Peyer's patch (tissue), 4 donors: Measurements from ENCODE around the gene UBE3A. TPM values are rescaled to one million over a fixed set of nuclear protein-coding genes. Genes with fewer than 3 reads are reported as not detected.

Experiments used
- DNase-seq, 3 donors: peaks; one replicate each; pipeline ENCODE4 v3.0.0-alpha.2; 2017 to 2019
- H3K27ac ChIP-seq, 4 donors: fragments of 200-600 bp; sonication (generic); one replicate each; pipeline ENCODE4 v1.5.1; 2016 to 2019
- H3K27me3 ChIP-seq, 2 donors: fragments of 200-600 bp; sonication (generic); one replicate each; pipeline ENCODE4 v1.5.1; 2019
- H3K36me3 ChIP-seq, 3 donors: fragments of 200-600 bp; sonication (generic); one replicate each; pipeline ENCODE4 v1.5.1; 2016 to 2019
- H3K4me1 ChIP-seq, 4 donors: fragments of 200-600 bp; sonication (generic); one replicate each; pipeline ENCODE4 v1.5.1; 2016 to 2019
- H3K4me3 ChIP-seq, 4 donors: fragments of 200-600 bp; sonication (generic); 1 replicate in 3 of 4; 2 replicates in 1 of 4; pipeline ENCODE4 v1.5.1; 2016 to 2019; ENCODE audit warnings: mild to moderate bottlenecking in 1 of 4
- H3K9me3 ChIP-seq, 4 donors: fragments of 200-600 bp; sonication (generic); one replicate each; pipeline ENCODE4 v1.5.1; 2016 to 2019; ENCODE audit warnings: mild to moderate bottlenecking in 1 of 4
- POLR2A ChIP-seq, 2 donors: fragments of 450-650 bp; IDR thresholded peaks; one replicate each; pipeline ENCODE4 v1.5.1; 2017; ENCODE audit warnings: antibody characterized with exemption in 2 of 2, mild to moderate bottlenecking in 2 of 2, moderate library complexity in 2 of 2
- total RNA-seq, 4 donors: library from RNA; depleted of rRNA; stranded (reverse); fragments of >200 nt; gene quantifications; one replicate each; pipeline ENCODE4 v1.1.0, GENCODE V29; 2016
- TF ChIP-seq, protein P1 (sequence below), 6 experiments: fragments of 450-650 bp in 4 of 6; fragments of 200-600 bp in 2 of 6; sonication (generic) in 1 of 6; IDR thresholded peaks; one replicate each; pipeline ENCODE4 v1.5.1; 2017 to 2019; ENCODE audit warnings: antibody characterized with exemption in 6 of 6, mild to moderate bottlenecking in 3 of 6, moderate library complexity in 1 of 6

Gene UBE3A
- total RNA-seq, 4 donors from 2014 or later = 52.9 to 106 (median 95.2) TPM

DNA sequence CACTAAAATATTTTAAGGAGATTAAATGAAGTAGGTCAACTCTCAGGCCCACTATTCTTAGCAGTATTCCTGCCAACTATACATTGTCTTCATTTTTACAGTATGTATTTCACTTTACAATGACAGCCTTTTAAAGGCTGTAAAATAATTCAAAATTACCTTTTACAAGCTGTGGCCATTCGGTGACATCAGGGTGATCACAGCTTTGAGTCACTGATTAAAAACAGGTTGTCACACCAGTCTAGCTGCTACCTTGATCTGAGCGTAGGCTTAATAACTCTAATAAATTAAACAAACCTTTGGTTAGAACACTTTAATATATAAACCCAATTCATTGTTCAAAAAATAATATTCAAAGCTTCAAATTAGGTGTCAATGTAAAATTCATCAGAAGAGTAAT, 29.9 kb downstream of the UBE3A start:
- no peak overlapping the region for H3K4me3 ChIP-seq
- no peaks in the 10 kb centered on the region for H3K9me3 ChIP-seq
- H3K4me1 ChIP-seq = peaks cover 0 to 20% (median 0%) of the 10 kb centered on the region in 4 donors
- no peak for DNase-seq
- H3K27me3 ChIP-seq = no peaks in the 10 kb centered on the region
- H3K36me3 ChIP-seq = peaks cover 0 to 20% (median 0%) of the 10 kb centered on the region in 3 donors
- no peak overlapping the region for H3K27ac ChIP-seq
- TF ChIP-seq, protein P1, sequence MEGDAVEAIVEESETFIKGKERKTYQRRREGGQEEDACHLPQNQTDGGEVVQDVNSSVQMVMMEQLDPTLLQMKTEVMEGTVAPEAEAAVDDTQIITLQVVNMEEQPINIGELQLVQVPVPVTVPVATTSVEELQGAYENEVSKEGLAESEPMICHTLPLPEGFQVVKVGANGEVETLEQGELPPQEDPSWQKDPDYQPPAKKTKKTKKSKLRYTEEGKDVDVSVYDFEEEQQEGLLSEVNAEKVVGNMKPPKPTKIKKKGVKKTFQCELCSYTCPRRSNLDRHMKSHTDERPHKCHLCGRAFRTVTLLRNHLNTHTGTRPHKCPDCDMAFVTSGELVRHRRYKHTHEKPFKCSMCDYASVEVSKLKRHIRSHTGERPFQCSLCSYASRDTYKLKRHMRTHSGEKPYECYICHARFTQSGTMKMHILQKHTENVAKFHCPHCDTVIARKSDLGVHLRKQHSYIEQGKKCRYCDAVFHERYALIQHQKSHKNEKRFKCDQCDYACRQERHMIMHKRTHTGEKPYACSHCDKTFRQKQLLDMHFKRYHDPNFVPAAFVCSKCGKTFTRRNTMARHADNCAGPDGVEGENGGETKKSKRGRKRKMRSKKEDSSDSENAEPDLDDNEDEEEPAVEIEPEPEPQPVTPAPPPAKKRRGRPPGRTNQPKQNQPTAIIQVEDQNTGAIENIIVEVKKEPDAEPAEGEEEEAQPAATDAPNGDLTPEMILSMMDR (IDR thresholded peaks at IDR 0.05) = no peak
- TF ChIP-seq POLR2A (IDR thresholded peaks at IDR 0.05) = no peak

DNA sequence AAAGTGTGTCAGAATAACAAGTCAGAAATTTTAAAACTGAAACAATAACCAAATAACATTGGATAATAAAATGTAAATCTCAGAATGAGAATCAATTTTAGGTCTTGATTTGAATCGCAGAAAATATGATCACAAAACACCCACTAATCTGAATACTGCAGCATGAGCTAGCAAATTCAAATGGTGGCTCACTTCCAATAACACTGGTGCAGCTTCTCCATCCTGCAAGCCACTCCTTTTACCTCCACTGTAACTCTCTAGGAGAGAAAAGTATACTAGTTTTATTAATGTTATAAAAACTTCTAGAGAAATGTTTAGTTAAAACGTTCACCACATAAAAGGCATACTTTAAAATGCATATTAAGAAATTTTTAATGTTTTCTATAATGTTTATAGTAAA, 30.4 kb downstream of the UBE3A start:
- no peaks in the 10 kb centered on the region for H3K27me3 ChIP-seq
- H3K4me1 ChIP-seq = peaks cover 0 to 20% (median 0%) of the 10 kb centered on the region in 4 donors
- DNase-seq = no peak
- H3K9me3 ChIP-seq = no peaks in the 10 kb centered on the region
- no peak overlapping the region for H3K4me3 ChIP-seq
- H3K27ac ChIP-seq = no peak overlapping the region
- TF ChIP-seq POLR2A (IDR thresholded peaks at IDR 0.05) = no peak
- TF ChIP-seq, protein P1 (IDR thresholded peaks at IDR 0.05) = no peak
- peaks cover 0 to 25% (median 0%) of the 10 kb centered on the region in 3 donors for H3K36me3 ChIP-seq

GRCh38 chr15:25407950-25408349, 30.9 kb downstream of the UBE3A start:
- Histone ChIP-seq H3K4me1 (peaks cover 0 to 20% (median 0%) of the 10 kb centered on the region in 4 donors), H3K36me3 (peaks cover 0 to 30% (median 0%) of the 10 kb centered on the region in 3 donors), H3K27ac (no peak overlapping the region), H3K27me3 (no peaks in the 10 kb centered on the region), H3K4me3 (no peak overlapping the region), H3K9me3 (no peaks in the 10 kb centered on the region)
- DNase-seq = no peak
- no peak for TF ChIP-seq POLR2A (IDR thresholded peaks at IDR 0.05)
- TF ChIP-seq, protein P1 (IDR thresholded peaks at IDR 0.05) = no peak

GRCh38 chr15:25406846-25407245, 32.0 kb downstream of the UBE3A start:
- H3K4me3 ChIP-seq = no peak overlapping the region
- H3K27me3 ChIP-seq = no peaks in the 10 kb centered on the region
- no peak for DNase-seq
- no peaks in the 10 kb centered on the region for H3K9me3 ChIP-seq
- TF ChIP-seq, protein P1 (IDR thresholded peaks at IDR 0.05) = no peak
- TF ChIP-seq POLR2A (IDR thresholded peaks at IDR 0.05) = no peak
- H3K36me3 ChIP-seq = peaks cover 0 to 41% (median 0%) of the 10 kb centered on the region in 3 donors
- peaks cover 0 to 20% (median 0%) of the 10 kb centered on the region in 4 donors for H3K4me1 ChIP-seq
- H3K27ac ChIP-seq = no peak overlapping the region

- DNase-seq = no peak
- TF ChIP-seq POLR2A (IDR thresholded peaks at IDR 0.05) = no peak
- TF ChIP-seq, protein P1 (IDR thresholded peaks at IDR 0.05) = no peak
- Histone ChIP-seq H3K27me3 (no peaks in the 10 kb centered on the region), H3K9me3 (no peaks in the 10 kb centered on the region), H3K4me3 (no peak overlapping the region), H3K27ac (no peak overlapping the region), H3K36me3 (peaks cover 0 to 42% (median 0%) of the 10 kb centered on the region in 3 donors), H3K4me1 (peaks cover 0 to 20% (median 0%) of the 10 kb centered on the region in 4 donors)
Observed at GRCh38 chr15:25406261-25406660, 32.6 kb downstream of the UBE3A start.

- Histone ChIP-seq H3K4me1 (peaks cover 0 to 10% (median 0%) of the 10 kb centered on the region in 4 donors), H3K36me3 (peaks cover 0 to 42% (median 0%) of the 10 kb centered on the region in 3 donors), H3K4me3 (no peak overlapping the region), H3K27ac (no peak overlapping the region), H3K27me3 (no peaks in the 10 kb centered on the region), H3K9me3 (no peaks in the 10 kb centered on the region)
- no peak for DNase-seq
- TF ChIP-seq, protein P1 (IDR thresholded peaks at IDR 0.05) = no peak
- no peak for TF ChIP-seq POLR2A (IDR thresholded peaks at IDR 0.05)
Observed at GRCh38 chr15:25403771-25404170, 35.1 kb downstream of the UBE3A start.
